Measurements from ENCODE around the gene IL36B. TPM values are rescaled to one million over a fixed set of nuclear protein-coding genes. Genes with fewer than 3 reads are reported as not detected.
A peak's percentile ranks its signal among the peaks of the same experiment; 100 is the strongest.

The IL36B gene
- polyA plus RNA-seq, 3 donors: not detected

- DNase-seq: no peak
- Histone ChIP-seq H3K4me1 (ENCODE audit: control insufficient read depth in 1 of 2, insufficient read depth in 2 of 2, low read length in 2 of 2) (peaks cover 23 to 24% of the 10 kb centered on the region in 2 donors), H2AFZ (ENCODE audit: insufficient read depth, low read depth, low read length, poor library complexity, severe bottlenecking) (peak overlapping the region; percentile 7), H4K20me1 (ENCODE audit: insufficient read depth, low read length) (no peaks in the 10 kb centered on the region), H3K4me2 (replicated peaks; ENCODE audit: extremely low read depth, low read length, poor library complexity, severe bottlenecking) (no peak overlapping the region), H3K9me3 (replicated peaks in 1 of 2; ENCODE audit: control insufficient read depth in 1 of 2, insufficient read depth in 1 of 2, low read length in 2 of 2) (peaks cover 0 to 2% of the 10 kb centered on the region in 2 donors), H3K36me3 (replicated peaks in 1 of 2; ENCODE audit: control insufficient read depth in 1 of 2, insufficient read depth in 2 of 2, low read length in 2 of 2) (no peaks in the 10 kb centered on the region), H3K9ac (ENCODE audit: insufficient read depth, low read length, poor library complexity, severe bottlenecking) (no peak overlapping the region), H3K27ac (ENCODE audit: low read depth in 1 of 2, low read length in 2 of 2) (no peak overlapping the region), H3K4me3 (replicated peaks in 1 of 3; ENCODE audit: low read depth in 2 of 3, low read length in 3 of 3) (no peak overlapping the region), H3K27me3 (ENCODE audit: control insufficient read depth in 2 of 2, insufficient read depth in 2 of 2, low read length in 2 of 2) (no peaks in the 10 kb centered on the region), H3K79me2 (ENCODE audit: insufficient read depth, low read length) (no peaks in the 10 kb centered on the region)
- no peak overlapping the region for H3K4me3 Mint-ChIP-seq
- no peaks in the 10 kb centered on the region for H3K36me3 Mint-ChIP-seq
- no CpG with 5 or more reads among the region's 2 CpGs for WGBS (ENCODE audit: insufficient coverage)
- peaks cover 22% of the 10 kb centered on the region for H3K4me1 Mint-ChIP-seq
- peaks cover 0 to 5% (median 3%) of the 10 kb centered on the region in 7 donors for H3K9me3 Mint-ChIP-seq
- intact Hi-C loops (cut with micrococcal nuclease): loop anchor here in 1 of 2 donors (10.0 kb wide), 1 partner anchor 289 kb away; no protein-coding TSS in a partner anchor
- H3K27ac Mint-ChIP-seq: peak overlapping the region in 2 of 7 donors; percentile 17
- H3K27me3 Mint-ChIP-seq (ENCODE audit: low read depth in 3 of 3): peaks cover 0 to 3% (median 2%) of the 10 kb centered on the region in 3 donors
- TF ChIP-seq, protein P1, sequence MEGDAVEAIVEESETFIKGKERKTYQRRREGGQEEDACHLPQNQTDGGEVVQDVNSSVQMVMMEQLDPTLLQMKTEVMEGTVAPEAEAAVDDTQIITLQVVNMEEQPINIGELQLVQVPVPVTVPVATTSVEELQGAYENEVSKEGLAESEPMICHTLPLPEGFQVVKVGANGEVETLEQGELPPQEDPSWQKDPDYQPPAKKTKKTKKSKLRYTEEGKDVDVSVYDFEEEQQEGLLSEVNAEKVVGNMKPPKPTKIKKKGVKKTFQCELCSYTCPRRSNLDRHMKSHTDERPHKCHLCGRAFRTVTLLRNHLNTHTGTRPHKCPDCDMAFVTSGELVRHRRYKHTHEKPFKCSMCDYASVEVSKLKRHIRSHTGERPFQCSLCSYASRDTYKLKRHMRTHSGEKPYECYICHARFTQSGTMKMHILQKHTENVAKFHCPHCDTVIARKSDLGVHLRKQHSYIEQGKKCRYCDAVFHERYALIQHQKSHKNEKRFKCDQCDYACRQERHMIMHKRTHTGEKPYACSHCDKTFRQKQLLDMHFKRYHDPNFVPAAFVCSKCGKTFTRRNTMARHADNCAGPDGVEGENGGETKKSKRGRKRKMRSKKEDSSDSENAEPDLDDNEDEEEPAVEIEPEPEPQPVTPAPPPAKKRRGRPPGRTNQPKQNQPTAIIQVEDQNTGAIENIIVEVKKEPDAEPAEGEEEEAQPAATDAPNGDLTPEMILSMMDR (IDR thresholded peaks at IDR 0.05): no peak
These were observed 32.9 kb upstream of the IL36B start for GRCh38 chr2:113085542-113085941.

DNA sequence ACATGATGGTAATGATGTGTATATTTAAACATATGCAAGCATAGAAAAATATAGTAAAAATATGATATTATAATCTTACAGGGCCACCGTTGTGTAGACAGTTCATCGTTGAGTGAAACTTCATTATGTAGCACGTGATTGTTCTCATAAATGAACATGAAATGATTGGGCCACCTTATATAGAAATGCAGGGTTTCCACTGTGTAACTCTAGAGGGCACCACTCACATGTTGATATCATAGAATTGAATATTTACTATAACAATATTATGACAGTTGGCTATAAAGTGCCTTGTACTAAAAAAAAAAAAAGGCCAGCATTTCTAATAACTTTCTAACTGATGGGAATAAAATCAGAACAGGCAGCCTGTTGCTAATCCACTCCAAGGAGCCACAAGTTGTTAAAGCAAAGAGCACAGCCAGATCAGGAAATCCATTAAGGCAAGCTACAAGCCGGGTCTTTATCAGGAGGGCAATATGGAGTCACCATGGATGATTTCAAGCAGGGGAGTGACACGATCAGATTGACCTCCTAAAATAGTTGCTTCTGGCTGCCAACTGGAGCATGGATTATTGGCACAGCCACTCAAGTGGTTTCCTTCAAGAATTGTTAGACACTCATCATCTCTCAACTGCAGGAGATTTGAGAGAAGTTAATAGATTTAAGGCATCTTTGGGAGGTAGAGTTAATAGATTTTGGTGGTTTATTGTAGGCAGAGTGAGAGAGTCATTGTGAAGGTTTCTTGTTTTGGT is 31.8 kb upstream of the IL36B start:
- Histone ChIP-seq H3K4me3 (replicated peaks in 1 of 3; ENCODE audit: low read depth in 2 of 3, low read length in 3 of 3) (no peak overlapping the region), H3K9me3 (replicated peaks in 1 of 2; ENCODE audit: control insufficient read depth in 1 of 2, insufficient read depth in 1 of 2, low read length in 2 of 2) (peaks cover 0 to 2% of the 10 kb centered on the region in 2 donors), H4K20me1 (ENCODE audit: insufficient read depth, low read length) (no peaks in the 10 kb centered on the region), H3K27me3 (ENCODE audit: control insufficient read depth in 2 of 2, insufficient read depth in 2 of 2, low read length in 2 of 2) (no peaks in the 10 kb centered on the region), H3K4me2 (replicated peaks; ENCODE audit: extremely low read depth, low read length, poor library complexity, severe bottlenecking) (no peak overlapping the region), H2AFZ (ENCODE audit: insufficient read depth, low read depth, low read length, poor library complexity, severe bottlenecking) (no peak overlapping the region), H3K79me2 (ENCODE audit: insufficient read depth, low read length) (no peaks in the 10 kb centered on the region), H3K4me1 (ENCODE audit: control insufficient read depth in 1 of 2, insufficient read depth in 2 of 2, low read length in 2 of 2) (peaks cover 12 to 13% of the 10 kb centered on the region in 2 donors), H3K9ac (ENCODE audit: insufficient read depth, low read length, poor library complexity, severe bottlenecking) (no peak overlapping the region), H3K36me3 (replicated peaks in 1 of 2; ENCODE audit: control insufficient read depth in 1 of 2, insufficient read depth in 2 of 2, low read length in 2 of 2) (no peaks in the 10 kb centered on the region), H3K27ac (ENCODE audit: low read depth in 1 of 2, low read length in 2 of 2) (no peak overlapping the region)
- TF ChIP-seq, protein P1 (IDR thresholded peaks at IDR 0.05): peak; percentile 73
- 75% methylated on average over 2 of the region's 5 CpGs for WGBS (ENCODE audit: insufficient coverage)
- Mint-ChIP-seq H3K36me3 (no peaks in the 10 kb centered on the region), H3K27ac (no peak overlapping the region), H3K4me1 (peaks cover 24% of the 10 kb centered on the region), H3K27me3 (ENCODE audit: low read depth in 3 of 3) (peaks cover 0 to 5% (median 2%) of the 10 kb centered on the region in 3 donors), H3K4me3 (no peak overlapping the region), H3K9me3 (peaks cover 0 to 5% (median 3%) of the 10 kb centered on the region in 7 donors)
- peak; percentile 32 to 63 (median 61) for DNase-seq
- intact Hi-C loops (cut with micrococcal nuclease): loop anchor here (5.0 to 10.0 kb wide), 3 partner anchors 43 to 290 kb away; partner anchors contain the start of gene IL1RN (in 1 of the 2)

All from CD14-positive monocyte (primary cell).